Measurements from ENCODE around the gene ACBD6. TPM values are rescaled to one million over a fixed set of nuclear protein-coding genes. Genes with fewer than 3 reads are reported as not detected.

Gene ACBD6
- total and polyA plus RNA-seq, 4 donors: 8.3 to 17.3 (median 14.0) TPM

DNA sequence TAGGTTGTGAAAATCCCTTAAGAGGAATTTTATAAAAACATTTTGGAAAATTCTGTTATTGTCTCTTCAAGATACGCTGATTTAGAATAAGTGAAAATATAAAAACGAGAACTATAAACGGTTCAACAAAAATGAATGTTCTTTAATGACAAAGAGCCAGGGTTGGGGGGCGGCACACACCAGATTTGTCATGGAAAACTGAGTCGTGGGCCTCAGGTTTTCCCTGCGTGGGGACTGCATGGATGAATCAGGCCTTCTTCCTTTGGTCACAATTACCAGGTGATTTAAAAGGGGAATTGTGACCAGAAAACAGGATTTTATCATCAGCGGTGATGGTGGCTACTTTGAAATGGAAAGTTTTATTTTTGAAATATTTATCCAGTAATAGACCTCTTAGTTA is 263.7 kb downstream of the ACBD6 start:
- peaks cover 9 to 24% (median 22%) of the 10 kb centered on the region in 4 donors for H3K4me1 ChIP-seq (ENCODE audit: control insufficient read depth in 4 of 4, insufficient read depth in 4 of 4, low read length in 3 of 4)
- H3K27me3 ChIP-seq (ENCODE audit: control insufficient read depth in 4 of 4, insufficient read depth in 4 of 4, low read length in 3 of 4): peaks cover 8 to 36% (median 24%) of the 10 kb centered on the region in 4 donors
- TF ChIP-seq JUND (IDR thresholded peaks at IDR 0.05) (no peak), RAD21 (IDR thresholded peaks at IDR 0.05) (no peak), SP1 (IDR thresholded peaks at IDR 0.05) (no peak), HNF4G (IDR thresholded peaks at IDR 0.05) (no peak), GABPA (IDR thresholded peaks at IDR 0.05 in 1 of 2, conservative IDR thresholded peaks at IDR 0.05 in 1 of 2) (no peak), FOXA2 (IDR thresholded peaks at IDR 0.05) (no peak), NR2F2 (IDR thresholded peaks at IDR 0.05) (no peak), HNF4A (conservative IDR thresholded peaks at IDR 0.05) (no peak), RXRA (IDR thresholded peaks at IDR 0.05) (no peak), TAF1 (conservative IDR thresholded peaks at IDR 0.05) (no peak), EGR1 (IDR thresholded peaks at IDR 0.05; ENCODE audit: low read depth in 2 of 2) (no peak)
- TF ChIP-seq, protein P1, sequence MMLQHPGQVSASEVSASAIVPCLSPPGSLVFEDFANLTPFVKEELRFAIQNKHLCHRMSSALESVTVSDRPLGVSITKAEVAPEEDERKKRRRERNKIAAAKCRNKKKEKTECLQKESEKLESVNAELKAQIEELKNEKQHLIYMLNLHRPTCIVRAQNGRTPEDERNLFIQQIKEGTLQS (IDR thresholded peaks at IDR 0.05): no peak
- TF ChIP-seq, protein P2, sequence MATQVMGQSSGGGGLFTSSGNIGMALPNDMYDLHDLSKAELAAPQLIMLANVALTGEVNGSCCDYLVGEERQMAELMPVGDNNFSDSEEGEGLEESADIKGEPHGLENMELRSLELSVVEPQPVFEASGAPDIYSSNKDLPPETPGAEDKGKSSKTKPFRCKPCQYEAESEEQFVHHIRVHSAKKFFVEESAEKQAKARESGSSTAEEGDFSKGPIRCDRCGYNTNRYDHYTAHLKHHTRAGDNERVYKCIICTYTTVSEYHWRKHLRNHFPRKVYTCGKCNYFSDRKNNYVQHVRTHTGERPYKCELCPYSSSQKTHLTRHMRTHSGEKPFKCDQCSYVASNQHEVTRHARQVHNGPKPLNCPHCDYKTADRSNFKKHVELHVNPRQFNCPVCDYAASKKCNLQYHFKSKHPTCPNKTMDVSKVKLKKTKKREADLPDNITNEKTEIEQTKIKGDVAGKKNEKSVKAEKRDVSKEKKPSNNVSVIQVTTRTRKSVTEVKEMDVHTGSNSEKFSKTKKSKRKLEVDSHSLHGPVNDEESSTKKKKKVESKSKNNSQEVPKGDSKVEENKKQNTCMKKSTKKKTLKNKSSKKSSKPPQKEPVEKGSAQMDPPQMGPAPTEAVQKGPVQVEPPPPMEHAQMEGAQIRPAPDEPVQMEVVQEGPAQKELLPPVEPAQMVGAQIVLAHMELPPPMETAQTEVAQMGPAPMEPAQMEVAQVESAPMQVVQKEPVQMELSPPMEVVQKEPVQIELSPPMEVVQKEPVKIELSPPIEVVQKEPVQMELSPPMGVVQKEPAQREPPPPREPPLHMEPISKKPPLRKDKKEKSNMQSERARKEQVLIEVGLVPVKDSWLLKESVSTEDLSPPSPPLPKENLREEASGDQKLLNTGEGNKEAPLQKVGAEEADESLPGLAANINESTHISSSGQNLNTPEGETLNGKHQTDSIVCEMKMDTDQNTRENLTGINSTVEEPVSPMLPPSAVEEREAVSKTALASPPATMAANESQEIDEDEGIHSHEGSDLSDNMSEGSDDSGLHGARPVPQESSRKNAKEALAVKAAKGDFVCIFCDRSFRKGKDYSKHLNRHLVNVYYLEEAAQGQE (IDR thresholded peaks at IDR 0.05): no peak
- TF ChIP-seq, protein P3, sequence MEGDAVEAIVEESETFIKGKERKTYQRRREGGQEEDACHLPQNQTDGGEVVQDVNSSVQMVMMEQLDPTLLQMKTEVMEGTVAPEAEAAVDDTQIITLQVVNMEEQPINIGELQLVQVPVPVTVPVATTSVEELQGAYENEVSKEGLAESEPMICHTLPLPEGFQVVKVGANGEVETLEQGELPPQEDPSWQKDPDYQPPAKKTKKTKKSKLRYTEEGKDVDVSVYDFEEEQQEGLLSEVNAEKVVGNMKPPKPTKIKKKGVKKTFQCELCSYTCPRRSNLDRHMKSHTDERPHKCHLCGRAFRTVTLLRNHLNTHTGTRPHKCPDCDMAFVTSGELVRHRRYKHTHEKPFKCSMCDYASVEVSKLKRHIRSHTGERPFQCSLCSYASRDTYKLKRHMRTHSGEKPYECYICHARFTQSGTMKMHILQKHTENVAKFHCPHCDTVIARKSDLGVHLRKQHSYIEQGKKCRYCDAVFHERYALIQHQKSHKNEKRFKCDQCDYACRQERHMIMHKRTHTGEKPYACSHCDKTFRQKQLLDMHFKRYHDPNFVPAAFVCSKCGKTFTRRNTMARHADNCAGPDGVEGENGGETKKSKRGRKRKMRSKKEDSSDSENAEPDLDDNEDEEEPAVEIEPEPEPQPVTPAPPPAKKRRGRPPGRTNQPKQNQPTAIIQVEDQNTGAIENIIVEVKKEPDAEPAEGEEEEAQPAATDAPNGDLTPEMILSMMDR (IDR thresholded peaks at IDR 0.05; ENCODE audit: low read depth, low read length, missing input control): no peak
- TF ChIP-seq, protein P4, sequence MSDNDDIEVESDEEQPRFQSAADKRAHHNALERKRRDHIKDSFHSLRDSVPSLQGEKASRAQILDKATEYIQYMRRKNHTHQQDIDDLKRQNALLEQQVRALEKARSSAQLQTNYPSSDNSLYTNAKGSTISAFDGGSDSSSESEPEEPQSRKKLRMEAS (IDR thresholded peaks at IDR 0.05): no peak
- TF ChIP-seq, protein P5, sequence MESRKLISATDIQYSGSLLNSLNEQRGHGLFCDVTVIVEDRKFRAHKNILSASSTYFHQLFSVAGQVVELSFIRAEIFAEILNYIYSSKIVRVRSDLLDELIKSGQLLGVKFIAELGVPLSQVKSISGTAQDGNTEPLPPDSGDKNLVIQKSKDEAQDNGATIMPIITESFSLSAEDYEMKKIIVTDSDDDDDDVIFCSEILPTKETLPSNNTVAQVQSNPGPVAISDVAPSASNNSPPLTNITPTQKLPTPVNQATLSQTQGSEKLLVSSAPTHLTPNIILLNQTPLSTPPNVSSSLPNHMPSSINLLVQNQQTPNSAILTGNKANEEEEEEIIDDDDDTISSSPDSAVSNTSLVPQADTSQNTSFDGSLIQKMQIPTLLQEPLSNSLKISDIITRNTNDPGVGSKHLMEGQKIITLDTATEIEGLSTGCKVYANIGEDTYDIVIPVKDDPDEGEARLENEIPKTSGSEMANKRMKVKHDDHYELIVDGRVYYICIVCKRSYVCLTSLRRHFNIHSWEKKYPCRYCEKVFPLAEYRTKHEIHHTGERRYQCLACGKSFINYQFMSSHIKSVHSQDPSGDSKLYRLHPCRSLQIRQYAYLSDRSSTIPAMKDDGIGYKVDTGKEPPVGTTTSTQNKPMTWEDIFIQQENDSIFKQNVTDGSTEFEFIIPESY (IDR thresholded peaks at IDR 0.05): no peak
- H3K4me3 ChIP-seq (ENCODE audit: low read depth in 1 of 3, low read length in 3 of 3): no peak overlapping the region
- H3K36me3 ChIP-seq (ENCODE audit: control insufficient read depth in 4 of 4, insufficient read depth in 3 of 4, low read depth in 1 of 4, low read length in 3 of 4): no peaks in the 10 kb centered on the region
- H3K27ac ChIP-seq (ENCODE audit: low read depth in 1 of 2, low read length in 2 of 2): no peak overlapping the region
- H3K9me3 ChIP-seq (ENCODE audit: control insufficient read depth in 4 of 4, low read length in 3 of 4): no peaks in the 10 kb centered on the region
- no peak for DNase-seq (ENCODE audit: low spot score)
- WGBS: 28% methylated on average over 7 of the region's 7 CpGs
- no peak overlapping the region for H3K9ac ChIP-seq (ENCODE audit: low read depth in 1 of 2, low read length in 2 of 2)

Small RNAs within 50 kb of the gene (small RNA-seq; reads per million reads assigned to genes)
- gene MIR3121 (not detected), gene RF00019 (not detected)

Other genes with a start within 250 kb of the ACBD6 start
- gene OVAAL, start 56.4 kb upstream of the ACBD6 start, total RNA-seq: not detected
- not detected for gene OVAAL, start 56.4 kb upstream of the ACBD6 start, polyA plus RNA-seq
- gene XPR1, start 129.4 kb upstream of the ACBD6 start, total RNA-seq: 10 to 100 TPM in 1 of 2 donors, 1 to 10 TPM in 1; 8.0 to 14.3 TPM
- gene XPR1, start 129.4 kb upstream of the ACBD6 start, polyA plus RNA-seq: 1 to 10 TPM; 1.8 to 3.7 TPM

All from liver (tissue), 10 donors.